ENCODE results near the gene PCK2. TPM values are rescaled to one million over a fixed set of nuclear protein-coding genes. Genes with fewer than 3 reads are reported as not detected.

Gene PCK2
- total RNA-seq, 2 donors from 2014 or later: 31.4 to 57.6 TPM

DNA sequence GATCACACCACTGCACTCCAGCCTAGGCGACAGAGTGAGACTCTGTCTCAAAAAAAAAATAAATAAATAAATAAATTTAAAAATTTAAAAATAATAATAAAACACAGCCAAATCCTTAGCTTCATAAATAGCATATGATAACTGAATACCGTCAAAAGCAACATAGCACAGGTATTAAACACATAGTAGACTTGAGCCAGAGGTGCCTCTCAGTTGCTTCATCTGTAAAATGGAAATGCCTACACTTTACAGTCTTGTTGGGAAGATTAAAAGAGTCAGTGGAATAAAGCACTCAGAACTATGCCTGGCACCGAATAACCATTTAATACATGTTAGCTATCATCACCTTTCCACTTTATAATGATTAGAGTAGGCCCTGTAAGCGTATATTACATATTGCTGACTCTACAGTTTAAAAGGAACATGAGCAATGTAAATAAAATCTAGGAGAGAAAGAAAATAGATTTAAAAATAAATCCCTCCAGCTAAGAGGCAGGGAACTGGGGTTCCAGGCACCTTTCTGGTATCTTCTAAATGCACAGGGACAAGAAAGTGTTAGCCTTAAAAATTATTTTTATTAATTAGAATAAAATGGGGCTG, 12.7 kb downstream of the PCK2 start:
- Mint-ChIP-seq H3K4me1 (no peaks in the 10 kb centered on the region), H3K27me3 (no peaks in the 10 kb centered on the region), H3K36me3 (ENCODE audit: low read depth) (peaks cover 27% of the 10 kb centered on the region), H3K9me3 (no peaks in the 10 kb centered on the region), H3K27ac (no peak overlapping the region), H3K4me3 (no peak overlapping the region)
- ATAC-seq (replicated peaks): no peak

DNA sequence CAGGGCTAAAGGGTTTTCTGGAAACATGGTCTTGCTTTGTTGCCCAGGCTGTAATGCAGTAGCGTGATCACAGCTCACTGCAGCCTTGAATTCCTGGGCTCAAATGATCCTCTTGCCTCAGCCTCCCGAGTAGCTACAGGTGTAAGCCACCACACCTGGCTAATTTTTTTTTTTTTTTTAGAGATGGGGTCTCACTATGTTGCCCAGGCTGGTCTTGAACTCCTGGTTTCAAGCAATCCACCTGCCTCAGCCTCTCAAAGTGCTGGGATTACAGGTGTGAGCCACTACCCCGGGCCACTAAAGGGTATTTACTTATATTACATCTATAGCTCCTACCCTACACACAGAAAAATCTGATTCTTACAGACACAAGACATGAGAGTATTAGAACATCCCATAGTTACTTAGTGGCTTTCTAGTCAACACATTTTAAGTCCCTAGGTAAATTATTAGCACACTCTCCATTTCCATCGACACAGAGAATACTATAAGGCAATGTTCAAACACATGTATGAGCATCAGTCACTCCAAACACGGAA, 14.3 kb downstream of the PCK2 start:
- Mint-ChIP-seq H3K4me3 (peak overlapping the region; percentile 75), H3K9me3 (no peaks in the 10 kb centered on the region), H3K27ac (peak overlapping the region; percentile 93), H3K27me3 (no peaks in the 10 kb centered on the region), H3K36me3 (ENCODE audit: low read depth) (peaks cover 15% of the 10 kb centered on the region), H3K4me1 (no peaks in the 10 kb centered on the region)
- ATAC-seq (replicated peaks): no peak

DNA sequence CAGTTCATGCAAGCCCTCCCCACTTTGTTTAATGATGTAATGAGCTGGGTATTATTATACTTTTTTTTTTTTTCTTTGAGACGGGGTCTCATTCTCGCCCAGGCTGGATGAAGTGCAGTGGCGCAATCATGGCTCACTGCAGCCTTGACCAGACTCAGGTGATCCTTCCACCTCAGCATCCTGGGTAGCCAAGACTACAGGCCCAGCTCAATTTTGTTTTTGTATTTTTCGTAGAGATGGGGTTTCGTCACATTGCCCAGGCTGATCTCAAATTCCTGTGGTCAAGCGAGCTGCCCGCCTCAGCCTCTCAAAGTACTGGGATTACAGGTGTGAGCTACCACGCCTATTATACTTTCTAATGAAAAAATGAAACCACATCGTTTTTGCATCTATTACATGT, 15.9 kb downstream of the PCK2 start:
- H3K27ac Mint-ChIP-seq: no peak overlapping the region
- no peaks in the 10 kb centered on the region for H3K4me1 Mint-ChIP-seq
- ATAC-seq (replicated peaks): no peak
- no peak overlapping the region for H3K4me3 Mint-ChIP-seq
- H3K36me3 Mint-ChIP-seq (ENCODE audit: low read depth): peaks cover 7% of the 10 kb centered on the region
- H3K9me3 Mint-ChIP-seq: no peaks in the 10 kb centered on the region
- H3K27me3 Mint-ChIP-seq: no peaks in the 10 kb centered on the region

DNA sequence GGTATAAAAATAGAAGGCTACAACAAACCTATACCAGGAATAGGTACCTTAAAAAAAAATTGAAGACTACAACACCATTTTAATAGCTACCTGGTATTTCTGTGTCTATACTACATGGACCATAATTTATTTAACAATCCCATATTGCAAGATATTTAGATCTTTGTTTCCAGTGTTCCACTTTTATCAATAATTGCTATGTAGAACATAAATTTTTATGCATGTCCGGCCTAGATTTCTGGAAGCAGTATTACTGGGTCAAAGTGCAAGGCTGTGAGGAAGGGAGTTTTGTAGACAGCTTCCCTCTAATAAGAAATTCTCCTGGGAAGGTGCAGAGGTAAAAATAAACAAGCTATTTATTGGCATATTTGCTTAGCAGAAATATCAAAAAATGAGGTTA, 16.4 kb downstream of the PCK2 start:
- ATAC-seq (replicated peaks): no peak
- H3K36me3 Mint-ChIP-seq (ENCODE audit: low read depth): peaks cover 11% of the 10 kb centered on the region
- H3K9me3 Mint-ChIP-seq: no peaks in the 10 kb centered on the region
- H3K4me3 Mint-ChIP-seq: no peak overlapping the region
- no peak overlapping the region for H3K27ac Mint-ChIP-seq
- H3K27me3 Mint-ChIP-seq: no peaks in the 10 kb centered on the region
- peaks cover 4% of the 10 kb centered on the region for H3K4me1 Mint-ChIP-seq

DNA sequence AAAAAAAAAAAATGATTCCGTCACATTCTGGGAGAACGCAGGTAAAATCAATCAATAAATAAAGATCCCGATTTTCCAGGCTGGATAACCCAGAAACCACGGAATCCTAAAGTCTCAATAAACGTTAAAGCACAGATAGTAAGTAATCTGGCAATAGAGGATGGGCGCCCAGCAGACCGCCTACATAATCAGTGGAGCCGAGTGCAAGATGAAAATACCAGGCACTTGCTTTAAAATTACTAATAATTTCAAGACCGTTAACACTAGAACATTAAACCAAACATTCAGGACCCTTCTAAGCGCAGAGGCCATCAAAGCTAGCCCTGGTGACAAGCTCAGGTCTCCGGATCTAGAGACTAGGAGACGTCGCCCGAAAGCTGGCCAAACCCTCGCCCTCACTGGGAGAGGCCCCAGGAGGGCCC, 19.3 kb downstream of the PCK2 start:
- H3K4me1 Mint-ChIP-seq: peaks cover 20% of the 10 kb centered on the region
- peak overlapping the region; percentile 100 for H3K4me3 Mint-ChIP-seq
- no peak for ATAC-seq (replicated peaks)
- H3K27ac Mint-ChIP-seq: peak overlapping the region; percentile 98
- H3K27me3 Mint-ChIP-seq: no peaks in the 10 kb centered on the region
- H3K9me3 Mint-ChIP-seq: no peaks in the 10 kb centered on the region
- H3K36me3 Mint-ChIP-seq (ENCODE audit: low read depth): peaks cover 40% of the 10 kb centered on the region

DNA sequence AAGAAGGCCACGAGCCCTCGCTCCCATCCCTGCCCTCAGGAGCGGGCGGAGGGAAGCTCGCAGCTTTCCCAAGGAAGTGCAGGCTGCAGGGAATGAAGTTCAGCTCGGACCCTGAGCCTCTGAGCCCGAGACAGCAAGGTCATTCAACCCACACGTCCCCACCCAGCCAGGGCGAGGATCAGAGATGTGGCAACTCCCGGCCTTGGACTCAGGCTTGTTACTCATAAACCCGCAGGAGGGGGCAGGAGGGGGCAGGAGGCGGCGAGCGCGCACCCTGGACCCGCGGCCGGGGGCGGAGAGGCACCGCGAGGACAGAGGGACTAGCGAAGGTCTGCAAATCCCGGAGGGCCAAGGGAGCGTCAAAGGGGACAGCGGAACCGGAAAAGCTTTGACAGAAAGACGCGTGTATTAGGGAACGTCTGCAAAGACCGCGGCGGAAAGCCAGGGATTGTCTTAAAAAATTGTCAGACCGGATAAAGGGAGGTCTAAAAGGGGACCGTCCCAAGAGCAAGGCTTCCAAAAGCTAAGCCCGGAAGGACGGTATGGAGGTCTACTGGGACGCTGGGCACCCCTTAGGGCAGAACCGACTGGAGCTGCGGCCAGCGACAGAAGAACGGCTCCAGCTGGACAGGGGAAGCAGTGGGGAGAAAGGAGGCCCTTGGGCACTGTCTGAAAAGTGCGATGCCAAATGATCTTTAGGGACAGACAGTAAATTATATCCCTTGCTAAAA, 19.9 kb downstream of the PCK2 start:
- Mint-ChIP-seq H3K27ac (peak overlapping the region; percentile 98), H3K36me3 (ENCODE audit: low read depth) (peaks cover 46% of the 10 kb centered on the region), H3K4me1 (peaks cover 24% of the 10 kb centered on the region), H3K4me3 (peak overlapping the region; percentile 100), H3K9me3 (no peaks in the 10 kb centered on the region), H3K27me3 (no peaks in the 10 kb centered on the region)
- peak; percentile 53 for ATAC-seq (replicated peaks)

DNA sequence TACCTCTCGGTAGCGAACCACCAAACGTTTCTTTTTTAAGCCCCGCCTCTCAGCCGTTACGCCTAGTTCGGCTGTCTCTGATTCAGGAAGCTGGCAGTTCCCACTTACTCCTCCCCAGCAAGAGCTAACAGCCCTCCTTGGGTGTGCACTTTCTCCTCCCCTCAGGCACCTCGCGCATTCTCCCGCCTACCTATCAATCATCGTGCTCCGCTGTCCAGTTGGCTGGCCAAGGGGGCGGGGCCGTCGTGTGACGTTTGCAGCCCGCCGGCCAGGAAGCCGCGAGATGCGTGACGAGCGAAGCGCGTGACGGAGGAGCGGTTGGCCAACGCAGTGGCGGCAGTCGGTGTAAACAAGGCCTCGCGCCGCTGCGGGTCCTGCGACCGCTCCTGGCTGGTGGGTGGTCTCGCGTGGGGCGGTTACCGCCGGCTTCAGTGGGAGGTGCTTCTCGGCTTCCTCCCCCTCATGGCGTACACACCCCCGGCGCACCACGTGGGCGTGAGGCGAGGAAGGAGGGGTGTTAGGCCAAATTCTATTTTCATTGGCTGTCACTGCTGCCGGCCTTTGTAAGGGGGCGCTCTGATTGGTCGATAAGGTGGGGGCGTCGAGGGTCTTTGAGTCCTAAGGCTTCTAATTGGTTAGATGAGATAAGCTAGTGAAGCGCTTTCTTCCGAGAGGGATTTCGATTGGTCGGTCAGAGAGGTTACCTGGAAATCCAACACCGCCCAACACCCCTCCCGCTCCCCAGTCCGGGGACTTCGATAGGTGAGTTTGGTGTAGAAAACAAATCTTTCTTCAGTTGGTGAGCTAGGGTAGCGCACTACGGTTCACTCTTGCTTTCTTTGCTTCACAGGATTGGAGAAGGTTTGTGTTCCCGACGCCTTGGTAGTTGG, 20.7 kb downstream of the PCK2 start, which contains the start of the genes DCAF11 and NRL:
TSS of gene DCAF11 (plus strand) at position 246 of the 890 bp plus-strand sequence. CDS start 818 bp downstream, outside the sequence.
TSS of gene NRL (minus strand) at position 418 of the 890 bp plus-strand sequence. CDS start 32,101 bp downstream, outside the sequence.
- Mint-ChIP-seq H3K27ac (peak within 1 kb of the TSS; percentile 98), H3K36me3 (ENCODE audit: low read depth) (peaks cover 54% of the 10 kb centered on the region), H3K4me1 (peaks cover 24% of the 10 kb centered on the region), H3K4me3 (peak within 1 kb of the TSS; percentile 100), H3K9me3 (no peaks in the 10 kb centered on the region), H3K27me3 (no peaks in the 10 kb centered on the region)
- peak; percentile 90 for ATAC-seq (replicated peaks)

DNA sequence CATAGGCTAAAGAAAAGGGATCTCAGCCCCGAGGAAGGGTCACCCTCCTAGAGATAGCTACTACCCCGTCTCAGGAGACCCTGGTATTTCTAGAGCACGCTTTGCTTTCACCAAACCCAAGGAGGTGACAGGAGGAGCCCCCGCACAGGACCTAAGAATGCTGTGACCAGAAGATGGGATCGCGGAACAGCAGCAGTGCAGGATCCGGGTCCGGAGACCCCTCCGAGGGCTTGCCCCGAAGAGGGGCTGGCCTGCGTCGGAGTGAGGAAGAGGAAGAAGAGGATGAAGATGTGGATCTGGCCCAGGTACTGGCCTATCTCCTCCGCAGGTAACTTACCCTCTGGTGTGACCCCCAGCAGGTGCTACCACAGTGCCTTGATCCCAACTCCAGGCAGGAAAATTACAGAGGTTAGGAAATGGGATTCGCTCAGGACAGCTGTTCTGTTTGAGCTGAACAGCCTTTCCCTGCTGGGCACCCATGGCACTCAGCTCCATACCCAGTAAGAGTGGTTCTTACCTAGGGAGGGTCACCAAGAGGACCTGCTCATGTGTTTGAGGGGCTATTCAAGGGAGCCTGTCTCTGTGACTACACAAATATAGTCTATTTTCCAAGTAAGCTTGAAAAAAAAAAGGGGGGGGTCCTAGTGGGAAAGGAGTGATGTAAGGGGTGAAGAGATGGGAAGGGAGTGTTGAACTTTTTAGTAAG, 21.5 kb downstream of the PCK2 start:
- H3K4me1 Mint-ChIP-seq: peaks cover 24% of the 10 kb centered on the region
- no peaks in the 10 kb centered on the region for H3K27me3 Mint-ChIP-seq
- no peak for ATAC-seq (replicated peaks)
- peak overlapping the region; percentile 100 for H3K4me3 Mint-ChIP-seq
- H3K36me3 Mint-ChIP-seq (ENCODE audit: low read depth): peaks cover 62% of the 10 kb centered on the region
- no peaks in the 10 kb centered on the region for H3K9me3 Mint-ChIP-seq
- peak overlapping the region; percentile 98 for H3K27ac Mint-ChIP-seq

DNA sequence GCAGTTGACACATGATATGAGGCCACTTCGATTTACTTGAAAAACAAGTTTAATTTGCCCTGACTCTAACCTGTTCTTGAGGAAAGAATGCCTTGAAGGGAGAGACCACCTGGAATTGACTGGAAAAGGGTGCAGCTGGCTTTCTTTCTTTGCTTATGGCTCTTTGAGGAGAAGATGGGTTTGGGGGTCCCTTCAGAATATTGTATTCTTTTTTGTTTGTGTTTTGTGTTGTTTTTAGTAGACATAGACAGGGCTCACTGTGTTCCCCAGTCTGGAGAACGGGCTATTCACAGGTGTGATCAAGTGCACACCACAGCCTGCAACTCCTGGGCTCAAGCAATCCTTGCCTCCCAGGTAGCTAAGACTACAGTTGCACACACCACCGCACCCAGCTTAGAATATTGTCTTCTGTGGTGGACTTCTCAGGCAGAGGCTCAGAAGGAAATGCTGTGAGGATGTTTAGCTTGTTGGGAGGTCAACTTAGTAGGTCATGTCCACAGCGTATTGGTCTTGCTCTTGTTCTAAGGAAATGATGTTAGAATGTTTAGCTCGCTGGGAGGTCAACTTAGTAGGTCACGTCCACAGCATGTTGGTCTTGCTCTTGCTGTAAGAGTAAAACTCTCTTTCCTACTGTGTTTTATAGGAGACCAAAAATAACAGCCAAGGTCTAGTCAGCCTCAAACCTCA, 22.2 kb downstream of the PCK2 start:
- Mint-ChIP-seq H3K36me3 (ENCODE audit: low read depth) (peaks cover 69% of the 10 kb centered on the region), H3K4me3 (peak overlapping the region; percentile 100), H3K27me3 (no peaks in the 10 kb centered on the region)

DNA sequence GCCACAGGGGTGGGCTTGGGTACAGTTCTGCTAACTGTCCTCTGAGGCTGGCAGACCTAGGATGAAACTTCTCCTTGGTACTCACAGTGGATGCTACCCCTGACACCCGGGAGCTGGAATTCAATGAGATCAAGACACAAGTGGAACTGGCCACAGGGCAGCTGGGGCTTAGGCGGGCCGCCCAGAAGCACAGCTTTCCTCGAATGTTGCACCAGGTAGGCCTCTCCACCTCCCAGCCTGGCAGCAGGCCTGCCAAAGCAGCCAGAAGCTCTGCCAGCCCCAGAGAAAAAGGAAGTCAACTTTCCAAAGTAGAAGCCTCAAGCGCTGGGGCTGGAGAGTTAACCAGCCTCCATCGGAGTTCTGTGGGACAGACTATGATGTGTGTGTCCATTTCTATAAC, 23.1 kb downstream of the PCK2 start:
- Mint-ChIP-seq H3K36me3 (ENCODE audit: low read depth) (peaks cover 78% of the 10 kb centered on the region), H3K27me3 (no peaks in the 10 kb centered on the region), H3K4me3 (no peak overlapping the region), H3K27ac (peak overlapping the region; percentile 98), H3K4me1 (peaks cover 24% of the 10 kb centered on the region), H3K9me3 (no peaks in the 10 kb centered on the region)
- no peak for ATAC-seq (replicated peaks)

More for the DNA sequence above, 22.2 kb downstream of the PCK2 start:
- no peaks in the 10 kb centered on the region for H3K9me3 Mint-ChIP-seq
- H3K27ac Mint-ChIP-seq: peak overlapping the region; percentile 98
- ATAC-seq (replicated peaks): no peak
- H3K4me1 Mint-ChIP-seq: peaks cover 24% of the 10 kb centered on the region

DNA sequence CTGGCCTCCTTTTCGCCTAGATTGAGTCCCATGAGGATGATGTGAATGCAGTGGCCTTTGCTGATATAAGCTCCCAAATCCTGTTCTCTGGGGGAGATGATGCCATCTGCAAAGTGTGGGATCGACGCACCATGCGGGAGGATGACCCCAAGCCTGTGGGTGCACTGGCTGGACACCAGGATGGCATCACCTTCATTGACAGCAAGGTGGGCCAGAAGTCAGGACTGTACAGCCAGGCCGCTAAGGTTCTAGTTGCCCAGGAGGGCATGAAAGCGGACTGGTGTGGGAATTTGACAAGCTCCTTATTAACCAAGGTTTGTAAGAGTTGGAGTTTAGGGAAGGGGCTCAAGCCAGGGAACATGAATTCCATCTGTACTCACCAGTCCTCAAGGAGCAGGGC, 25.6 kb downstream of the PCK2 start:
- H3K27me3 Mint-ChIP-seq: no peaks in the 10 kb centered on the region
- peak overlapping the region; percentile 64 for H3K27ac Mint-ChIP-seq
- H3K36me3 Mint-ChIP-seq (ENCODE audit: low read depth): peaks cover 97% of the 10 kb centered on the region
- ATAC-seq (replicated peaks): no peak
- H3K4me3 Mint-ChIP-seq: no peak overlapping the region
- H3K9me3 Mint-ChIP-seq: no peaks in the 10 kb centered on the region
- H3K4me1 Mint-ChIP-seq: peaks cover 24% of the 10 kb centered on the region

DNA sequence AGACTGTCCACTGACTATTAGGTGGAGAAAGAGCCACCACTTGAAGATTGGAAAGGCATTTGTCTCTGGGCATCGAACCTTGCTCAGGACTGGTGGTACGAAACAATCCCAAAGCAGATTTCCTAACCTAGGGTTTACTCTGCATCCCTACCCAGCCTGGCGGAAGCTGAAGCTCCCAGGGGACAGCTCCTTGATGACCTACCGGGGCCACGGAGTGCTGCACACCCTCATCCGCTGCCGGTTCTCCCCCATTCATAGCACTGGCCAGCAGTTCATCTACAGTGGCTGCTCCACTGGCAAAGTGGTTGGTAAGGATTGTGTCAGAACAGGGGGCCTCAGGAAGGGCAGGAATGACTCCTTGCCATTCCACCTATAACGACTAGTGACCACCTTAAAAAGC, 27.1 kb downstream of the PCK2 start:
- Mint-ChIP-seq H3K27me3 (no peaks in the 10 kb centered on the region), H3K9me3 (no peaks in the 10 kb centered on the region), H3K4me1 (peaks cover 13% of the 10 kb centered on the region), H3K36me3 (ENCODE audit: low read depth) (peaks cover 82% of the 10 kb centered on the region), H3K27ac (no peak overlapping the region), H3K4me3 (no peak overlapping the region)
- ATAC-seq (replicated peaks): no peak

DNA sequence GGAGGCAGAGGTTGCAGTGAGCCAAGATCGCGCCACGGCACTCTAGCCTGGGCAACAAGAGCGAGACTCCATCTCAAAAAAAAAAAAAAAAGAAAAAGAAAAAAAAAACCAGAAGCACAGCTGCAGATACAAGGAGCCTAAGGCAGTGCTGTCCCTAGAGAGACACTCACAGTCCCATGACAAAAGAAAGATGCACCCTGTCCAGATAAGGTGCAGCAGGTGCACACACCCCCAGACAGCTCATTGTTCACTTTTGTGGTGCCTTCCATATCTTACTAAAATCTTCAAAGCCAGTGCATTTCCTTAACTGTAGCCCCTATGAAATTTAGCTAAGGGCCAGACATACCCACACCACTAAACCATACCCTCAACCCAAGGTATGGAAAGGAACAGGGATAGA, 28.3 kb downstream of the PCK2 start:
- Mint-ChIP-seq H3K36me3 (ENCODE audit: low read depth) (peaks cover 70% of the 10 kb centered on the region), H3K4me3 (no peak overlapping the region), H3K9me3 (no peaks in the 10 kb centered on the region), H3K4me1 (peaks cover 6% of the 10 kb centered on the region), H3K27ac (no peak overlapping the region), H3K27me3 (no peaks in the 10 kb centered on the region)
- ATAC-seq (replicated peaks): no peak

All from activated T-helper 17 cell treated with anti-CD3 and anti-CD28 coated beads, Interleukin-2, amount 50 U/mL, for 72 hours (primary cell).